ENCODE data around the gene FXYD5.

GRCh38 chr19:35155981-35156672 is 1.6 kb downstream of the FXYD5 start:
- no peak for TF ChIP-seq POLR2A (IDR thresholded peaks at IDR 0.05; ENCODE audit: low read depth, low read length)
- no peak for TF ChIP-seq PAX5 (IDR thresholded peaks at IDR 0.05; ENCODE audit: insufficient read depth, low read length, severe bottlenecking)
- no peak for TF ChIP-seq POU2F2 (IDR thresholded peaks at IDR 0.05; ENCODE audit: low read depth, low read length)
